HCT116 (cell line): ENCODE results near the gene MARCHF3. TPM values are rescaled to one million over a fixed set of nuclear protein-coding genes. Genes with fewer than 3 reads are reported as not detected.

ENCODE experiments used
- ATAC-seq: fragments of 200-7000 bp; cut with Tn5 transposase; 2 replicates; pipeline ENCODE4 v1.9.1; 2020; ENCODE audit warnings: mild to moderate bottlenecking, moderate library complexity
- BruUV-seq: library from RNA; stranded (reverse); fragments of 400-500 nt; replicated peaks from 2 replicates; lab custom pipeline; 2021; lab: Mats Ljungman, UMichigan
- CTCF ChIA-PET: fragments of 300-600 bp; sonication (Branson Sonifier 250); formaldehyde crosslinking; loops from one replicate; lab custom pipeline; 2021; ENCODE audit warnings: antibody characterized with exemption; lab: Charles Lee
- POLR2A ChIA-PET: fragments of 300-600, 350-600 bp; sonication (Branson Sonifier 250); formaldehyde crosslinking; loops from one replicate; lab custom pipeline; 2021; ENCODE audit warnings: antibody characterized with exemption; lab: Charles Lee
- RAD21 ChIA-PET, 2 experiments: fragments of 300-600 bp; sonication (Branson Sonifier 250); formaldehyde crosslinking; loops; one replicate each; lab custom pipeline; 2023; ENCODE audit warnings: low total read pairs in 2 of 2; ENCODE audit not compliant: uncharacterized antibody in 2 of 2, unreplicated experiment in 2 of 2, low non-redundant PET in 1 of 2; lab: Charles Lee
- DNase-seq: peaks from one replicate; pipeline ENCODE4 v3.0.0-alpha.2; 2010; ENCODE audit warnings: low read depth, low spot score
- H2AFZ ChIP-seq: fragments of 200-600 bp; shearing (Covaris generic), sonication (generic); 2 replicates; pipeline ENCODE4 v1.6.1; 2017; ENCODE audit warnings: low read depth, mixed run types, mixed read lengths, antibody characterized with exemption, low read length; ENCODE audit not compliant: poor library complexity, severe bottlenecking
- H3K27ac ChIP-seq: 2 replicates; pipeline ENCODE4 v1.5.1; 2012; ENCODE audit warnings: low read depth, low read length
- H3K27me3 ChIP-seq: fragments of 200-600 bp; sonication (generic); 2 replicates; pipeline ENCODE4 v1.6.1; 2016; ENCODE audit warnings: mixed run types, low read length, mixed read lengths; ENCODE audit not compliant: insufficient read depth
- H3K36me3 ChIP-seq, 2 experiments: fragments of 200-500 bp in 1 of 2; fragments of 200-600 bp in 1 of 2; sonication (Bioruptor generic) in 1 of 2; sonication (generic) in 1 of 2; 2 replicates each; pipeline versions ENCODE4 v1.5.1 to v1.6.1; 2014 to 2016; ENCODE audit warnings: low read length in 2 of 2, inconsistent platforms in 1 of 2, mixed read lengths in 1 of 2, mixed run types in 1 of 2; ENCODE audit not compliant: insufficient read depth in 2 of 2, control insufficient read depth in 1 of 2
- H3K4me1 ChIP-seq, 2 experiments: fragments of 200-600 bp in 1 of 2; sonication (generic) in 1 of 2; 2 replicates each; pipeline versions ENCODE4 v1.5.1 to v1.6.1; 2012 to 2017; ENCODE audit warnings: low read length in 2 of 2, inconsistent platforms in 1 of 2, mild to moderate bottlenecking in 1 of 2, mixed read lengths in 1 of 2, mixed run types in 1 of 2, moderate library complexity in 1 of 2; ENCODE audit not compliant: insufficient read depth in 2 of 2, control insufficient read depth in 1 of 2
- H3K4me2 ChIP-seq: fragments of 200-600 bp; sonication (generic); 2 replicates; pipeline ENCODE4 v1.6.1; 2017; ENCODE audit warnings: mixed run types, low read length, mixed read lengths
- H3K4me3 ChIP-seq, 2 experiments: fragments of 200-600 bp in 1 of 2; sonication (generic) in 1 of 2; replicated peaks in 1 of 2; 2 replicates each; pipeline ENCODE4 v1.5.1; 2011 to 2016; ENCODE audit warnings: low read length in 2 of 2, control low read depth in 1 of 2, low read depth in 1 of 2, mild to moderate bottlenecking in 1 of 2, mixed read lengths in 1 of 2, mixed run types in 1 of 2
- H3K79me2 ChIP-seq: fragments of 200-600 bp; sonication (generic); 2 replicates; pipeline ENCODE4 v1.6.1; 2017; ENCODE audit warnings: mild to moderate bottlenecking, mixed run types, low read length, moderate library complexity, mixed read lengths; ENCODE audit not compliant: insufficient read depth
- H3K9ac ChIP-seq: fragments of 200-600 bp; sonication (generic); 2 replicates; pipeline ENCODE4 v1.6.1; 2016; ENCODE audit warnings: low read length, mixed read lengths
- H3K9me2 ChIP-seq: fragments of 200-600 bp; sonication (generic), shearing (Covaris generic); 2 replicates; pipeline ENCODE4 v1.6.1; 2017; ENCODE audit warnings: mixed run types, mild to moderate bottlenecking, moderate library complexity; ENCODE audit not compliant: insufficient read depth
- H3K9me3 ChIP-seq, 2 experiments: fragments of 200-500 bp in 1 of 2; fragments of 200-600 bp in 1 of 2; sonication (Bioruptor generic) in 1 of 2; sonication (generic) in 1 of 2; 2 replicates each; pipeline ENCODE4 v1.6.1; 2014 to 2017; ENCODE audit warnings: low read length in 2 of 2, mixed read lengths in 2 of 2, inconsistent platforms in 1 of 2, low read depth in 1 of 2, mild to moderate bottlenecking in 1 of 2, mixed run types in 1 of 2, moderate library complexity in 1 of 2; ENCODE audit not compliant: control insufficient read depth in 1 of 2, insufficient read depth in 1 of 2
- H4K20me1 ChIP-seq: fragments of 200-600 bp; sonication (generic), shearing (Covaris generic); 2 replicates; pipeline ENCODE4 v1.6.1; 2017; ENCODE audit warnings: mixed run types, mild to moderate bottlenecking, moderate library complexity; ENCODE audit not compliant: insufficient read depth
- CEBPB ChIP-seq: IDR thresholded peaks from 2 replicates; pipeline ENCODE4 v1.6.1; 2012; ENCODE audit warnings: low read depth
- CTCF ChIP-seq, 3 experiments: fragments of 200-600 bp in 1 of 3; sonication (generic) in 1 of 3; IDR thresholded peaks in 2 of 3; conservative IDR thresholded peaks in 1 of 3; 2 replicates each; pipeline ENCODE4 v1.5.1; 2012 to 2017; ENCODE audit warnings: low read depth in 2 of 3, low read length in 2 of 3, antibody characterized with exemption in 1 of 3, borderline replicate concordance in 1 of 3, control low read depth in 1 of 3, mild to moderate bottlenecking in 1 of 3, mixed read lengths in 1 of 3, mixed run types in 1 of 3, moderate library complexity in 1 of 3; ENCODE audit not compliant: insufficient read depth in 1 of 3
- EGR1 ChIP-seq: IDR thresholded peaks from 2 replicates; pipeline ENCODE4 v1.6.1; 2012; ENCODE audit warnings: low read depth
- EZH2 ChIP-seq: fragments of 200-600 bp; sonication (generic); IDR thresholded peaks from 2 replicates; pipeline ENCODE4 v1.6.1; 2017; ENCODE audit warnings: antibody characterized with exemption, mixed run types
- EZH2phosphoT487 ChIP-seq: fragments of 200-600 bp; IDR thresholded peaks from 2 replicates; pipeline ENCODE4 v1.6.1; 2018; ENCODE audit warnings: antibody characterized with exemption, borderline replicate concordance
- FOSL1 ChIP-seq: IDR thresholded peaks from 2 replicates; pipeline ENCODE4 v1.6.1; 2012; ENCODE audit warnings: low read depth
- JUND ChIP-seq: IDR thresholded peaks from 2 replicates; pipeline ENCODE4 v1.6.1; 2012
- MAX ChIP-seq: IDR thresholded peaks from 2 replicates; pipeline ENCODE4 v1.6.1; 2012
- POLR2A ChIP-seq: IDR thresholded peaks from 2 replicates; pipeline ENCODE4 v1.7.0; 2011; ENCODE audit warnings: borderline replicate concordance; ENCODE audit not compliant: insufficient read depth, insufficient read length; ENCODE audit errors: extremely low read depth
- POLR2AphosphoS5 ChIP-seq: IDR thresholded peaks from 2 replicates; pipeline ENCODE4 v1.6.1; 2011; ENCODE audit warnings: mild to moderate bottlenecking, low read depth, low read length, moderate library complexity
- RAD21 ChIP-seq: IDR thresholded peaks from 2 replicates; pipeline ENCODE4 v1.6.1; 2012; ENCODE audit warnings: low read depth, mild to moderate bottlenecking
- REST ChIP-seq: IDR thresholded peaks from 2 replicates; pipeline ENCODE4 v1.6.1; 2012; ENCODE audit warnings: low read depth
- SIN3A ChIP-seq: IDR thresholded peaks from 2 replicates; pipeline ENCODE4 v1.6.1; 2012; ENCODE audit warnings: low read depth
- SRF ChIP-seq: IDR thresholded peaks from 2 replicates; pipeline ENCODE4 v1.6.1; 2012; ENCODE audit warnings: low read depth
- YY1 ChIP-seq: IDR thresholded peaks from 2 replicates; pipeline ENCODE4 v1.6.1; 2011; ENCODE audit warnings: low read length, low read depth, moderate library complexity, mild to moderate bottlenecking; ENCODE audit not compliant: insufficient replicate concordance; ENCODE audit errors: extremely low read depth
- ZFX ChIP-seq: fragments of 450-650 bp; IDR thresholded peaks from 2 replicates; pipeline ENCODE4 v1.6.1; 2017
- intact Hi-C: fragments of 100-400 bp; cut with micrococcal nuclease; formaldehyde crosslinking; loops from 2 replicates; pipeline ENCODE4 v1.10.0; 2022
- total RNA-seq: library from RNA; stranded (reverse); gene quantifications from one replicate; pipeline ENCODE4 v1.2.1, GENCODE V29; 2021; ENCODE audit not compliant: unreplicated experiment

Gene MARCHF3
- total RNA-seq, 1 experiment from 2014 or later = 2.3 TPM

- BruUV-seq = no TSS peak
- H3K4me3 ChIP-seq = no peak overlapping the region
- H2AFZ ChIP-seq = no peak overlapping the region
- H3K79me2 ChIP-seq = no peaks in the 10 kb centered on the region
- ATAC-seq (no peak), DNase-seq (no peak)
- no peaks in the 10 kb centered on the region for H3K4me1 ChIP-seq
- H3K36me3 ChIP-seq = no peaks in the 10 kb centered on the region; a peak in 1 of 4 replicates
- H3K9me2 ChIP-seq = no peaks in the 10 kb centered on the region
- H3K27ac ChIP-seq = no peak overlapping the region
- no peak overlapping the region for H3K9ac ChIP-seq
- TF ChIP-seq REST (no peak), MAX (no peak), EGR1 (no peak), RAD21 (no peak), EZH2phosphoT487 (no peak), YY1 (no peak), CEBPB (no peak), JUND (no peak), POLR2A (no peak), EZH2 (no peak), FOSL1 (no peak), CTCF (IDR thresholded peaks at IDR 0.05 in 2 of 3, conservative IDR thresholded peaks at IDR 0.05 in 1 of 3; ENCODE audit: borderline replicate concordance in 1 of 3, insufficient read depth in 1 of 3, low read depth in 2 of 3, low read length in 2 of 3) (no peak), POLR2AphosphoS5 (no peak), ZFX (no peak), SRF (no peak), SIN3A (no peak)
- H3K9me3 ChIP-seq = no peaks in the 10 kb centered on the region
- RAD21 ChIA-PET = no interaction called here
- POLR2A ChIA-PET = no interaction called here
- H3K27me3 ChIP-seq = no peaks in the 10 kb centered on the region
- no peak overlapping the region for H3K4me2 ChIP-seq
- no peaks in the 10 kb centered on the region for H4K20me1 ChIP-seq
- CTCF ChIA-PET = no interaction called here
- intact Hi-C loops = no loop called here
Measured at GRCh38 chr5:126868338-126869004, 161.9 kb downstream of the MARCHF3 start.
